ENCODE data around the gene CNN1. TPM values are rescaled to one million over a fixed set of nuclear protein-coding genes. Genes with fewer than 3 reads are reported as not detected.

CNN1 gene
- polyA plus RNA-seq, 1 of the 3 experiments (the other 2 are of a cell fraction): 4.6 TPM

DNA sequence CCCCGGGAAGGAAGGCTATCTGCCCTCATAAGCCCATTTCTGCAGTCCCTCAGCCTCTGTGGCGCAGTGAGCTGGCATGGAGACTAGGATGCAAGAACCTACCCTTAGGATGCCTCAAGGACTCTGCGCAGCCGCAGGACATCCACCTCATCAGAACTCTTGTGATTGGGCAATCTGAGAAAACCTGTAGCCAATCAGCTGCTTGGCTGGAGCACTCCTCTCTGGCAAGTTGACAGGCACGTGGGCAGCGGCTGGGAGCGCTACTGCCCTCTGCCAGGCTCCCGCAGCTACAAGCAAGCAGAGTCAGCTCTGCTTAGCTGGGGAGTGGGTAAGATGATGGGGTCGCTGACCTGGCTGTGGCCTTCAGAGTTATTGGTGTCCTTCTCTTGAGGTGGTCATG, 8.2 kb upstream of the CNN1 start (continued):
- no peak for TF ChIP-seq GABPA (IDR thresholded peaks at IDR 0.05; ENCODE audit: low read depth)
- no peak for TF ChIP-seq ELF1 (IDR thresholded peaks at IDR 0.05)
- peak; percentile 55 for TF ChIP-seq CHD2 (IDR thresholded peaks at IDR 0.05; ENCODE audit: low read length, partially characterized antibody)
- TF ChIP-seq NFIC (IDR thresholded peaks at IDR 0.05; ENCODE audit: borderline replicate concordance): peak; percentile 67
- TF ChIP-seq, protein P1, sequence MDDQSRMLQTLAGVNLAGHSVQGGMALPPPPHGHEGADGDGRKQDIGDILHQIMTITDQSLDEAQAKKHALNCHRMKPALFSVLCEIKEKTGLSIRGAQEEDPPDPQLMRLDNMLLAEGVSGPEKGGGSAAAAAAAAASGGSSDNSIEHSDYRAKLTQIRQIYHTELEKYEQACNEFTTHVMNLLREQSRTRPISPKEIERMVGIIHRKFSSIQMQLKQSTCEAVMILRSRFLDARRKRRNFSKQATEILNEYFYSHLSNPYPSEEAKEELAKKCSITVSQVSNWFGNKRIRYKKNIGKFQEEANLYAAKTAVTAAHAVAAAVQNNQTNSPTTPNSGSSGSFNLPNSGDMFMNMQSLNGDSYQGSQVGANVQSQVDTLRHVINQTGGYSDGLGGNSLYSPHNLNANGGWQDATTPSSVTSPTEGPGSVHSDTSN (IDR thresholded peaks at IDR 0.05): no peak
- no peak for TF ChIP-seq TEAD4 (IDR thresholded peaks at IDR 0.05; ENCODE audit: borderline replicate concordance, insufficient read depth)
- TF ChIP-seq MAX (IDR thresholded peaks at IDR 0.05; ENCODE audit: low read depth): peak; percentile 99
- TF ChIP-seq RCOR1 (IDR thresholded peaks at IDR 0.05; ENCODE audit: low read length): peak; percentile 68; the same call in 1 of the 2 replicates
- peak; percentile 49 for TF ChIP-seq SMC3 (IDR thresholded peaks at IDR 0.05; ENCODE audit: low read depth, low read length)
- TF ChIP-seq, protein P2, sequence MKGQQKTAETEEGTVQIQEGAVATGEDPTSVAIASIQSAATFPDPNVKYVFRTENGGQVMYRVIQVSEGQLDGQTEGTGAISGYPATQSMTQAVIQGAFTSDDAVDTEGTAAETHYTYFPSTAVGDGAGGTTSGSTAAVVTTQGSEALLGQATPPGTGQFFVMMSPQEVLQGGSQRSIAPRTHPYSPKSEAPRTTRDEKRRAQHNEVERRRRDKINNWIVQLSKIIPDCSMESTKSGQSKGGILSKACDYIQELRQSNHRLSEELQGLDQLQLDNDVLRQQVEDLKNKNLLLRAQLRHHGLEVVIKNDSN (IDR thresholded peaks at IDR 0.05; ENCODE audit: borderline replicate concordance, low read depth): peak; percentile 80
- peak; percentile 85 for TF ChIP-seq RFX5 (IDR thresholded peaks at IDR 0.05; ENCODE audit: low read length)
- TF ChIP-seq, protein P3, sequence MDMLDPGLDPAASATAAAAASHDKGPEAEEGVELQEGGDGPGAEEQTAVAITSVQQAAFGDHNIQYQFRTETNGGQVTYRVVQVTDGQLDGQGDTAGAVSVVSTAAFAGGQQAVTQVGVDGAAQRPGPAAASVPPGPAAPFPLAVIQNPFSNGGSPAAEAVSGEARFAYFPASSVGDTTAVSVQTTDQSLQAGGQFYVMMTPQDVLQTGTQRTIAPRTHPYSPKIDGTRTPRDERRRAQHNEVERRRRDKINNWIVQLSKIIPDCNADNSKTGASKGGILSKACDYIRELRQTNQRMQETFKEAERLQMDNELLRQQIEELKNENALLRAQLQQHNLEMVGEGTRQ (IDR thresholded peaks at IDR 0.05; ENCODE audit: borderline replicate concordance, low read depth, low read length): peak; percentile 57; the same call in 1 of the 2 replicates
- TF ChIP-seq RAD21 (IDR thresholded peaks at IDR 0.05; ENCODE audit: low read length): peak; percentile 53

DNA sequence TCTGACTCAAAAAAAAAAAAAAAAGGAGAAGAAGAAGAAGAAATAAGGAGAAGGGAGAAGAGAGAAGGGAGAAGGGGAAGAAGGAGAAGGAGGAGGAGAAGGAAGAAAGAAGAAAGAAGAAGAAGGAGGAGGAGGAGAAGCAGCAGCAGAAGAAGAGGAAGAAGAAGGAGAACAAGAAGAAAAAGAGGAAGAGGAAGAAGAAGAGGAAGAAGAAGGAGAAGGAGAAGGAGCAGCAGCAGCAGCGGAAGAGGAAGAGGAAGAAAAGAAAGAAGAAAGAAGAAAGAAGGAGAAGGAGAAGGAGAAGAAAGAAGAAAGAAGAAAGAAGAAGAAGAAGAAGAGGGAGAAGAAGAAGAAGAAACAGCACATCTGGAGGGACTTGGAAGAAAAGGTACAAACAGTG, 4.1 kb upstream of the CNN1 start:
- no peaks in the 10 kb centered on the region for H3K79me2 ChIP-seq (ENCODE audit: insufficient read depth)
- no peaks in the 10 kb centered on the region for H3K36me3 ChIP-seq (replicated peaks in 1 of 2; ENCODE audit: control insufficient read depth in 1 of 2, insufficient read depth in 2 of 2, low read length in 1 of 2)
- no peak overlapping the region for H3K4me3 ChIP-seq (ENCODE audit: low read depth in 2 of 2, low read length in 1 of 2)
- POLR2A ChIA-PET: no interaction called here
- peaks cover 20% of the 10 kb centered on the region for H3F3A ChIP-seq (replicated peaks; ENCODE audit: insufficient read depth)
- H3K27me3 ChIP-seq (ENCODE audit: insufficient read depth): no peaks in the 10 kb centered on the region
- peaks cover 9 to 16% of the 10 kb centered on the region in 2 experiments; a peak in 2 of 4 replicates for H3K4me1 ChIP-seq (ENCODE audit: control insufficient read depth in 1 of 2, insufficient read depth in 2 of 2, low read depth in 1 of 2, low read length in 1 of 2)
- CTCF ChIA-PET: interaction anchor here (1.8 kb wide), 1 partner anchor 38 kb away, joined by 3 read pairs; no protein-coding TSS in a partner anchor
- H3K27ac ChIP-seq (ENCODE audit: low read depth in 2 of 2, low read length in 1 of 2): no peak overlapping the region
- H3K9ac ChIP-seq: no peak overlapping the region
- no peaks in the 10 kb centered on the region; the same call in 1 of the 2 replicates for H4K20me1 ChIP-seq (ENCODE audit: insufficient read depth)
- TF ChIP-seq RAD21 (IDR thresholded peaks at IDR 0.05; ENCODE audit: low read length) (no peak), POLR2AphosphoS5 (IDR thresholded peaks at IDR 0.05; ENCODE audit: low read depth, low read length) (no peak), MXI1 (IDR thresholded peaks at IDR 0.05; ENCODE audit: low read depth, low read length) (no peak), ELF1 (IDR thresholded peaks at IDR 0.05) (no peak), ZBTB33 (IDR thresholded peaks at IDR 0.05; ENCODE audit: borderline replicate concordance, low read depth) (no peak), TAF1 (IDR thresholded peaks at IDR 0.05; ENCODE audit: borderline replicate concordance, low read depth, low read length) (no peak), GATA2 (CRISPR knock-in tag; IDR thresholded peaks at IDR 0.05) (no peak), TCF12 (IDR thresholded peaks at IDR 0.05) (no peak), RXRA (IDR thresholded peaks at IDR 0.05; ENCODE audit: borderline replicate concordance, low read depth) (no peak), SMC3 (IDR thresholded peaks at IDR 0.05; ENCODE audit: low read depth, low read length) (no peak), SIN3A (IDR thresholded peaks at IDR 0.05; ENCODE audit: borderline replicate concordance, low read depth, low read length) (no peak), TEAD4 (IDR thresholded peaks at IDR 0.05; ENCODE audit: borderline replicate concordance, insufficient read depth) (no peak), GABPA (IDR thresholded peaks at IDR 0.05; ENCODE audit: low read depth) (no peak), NFIC (IDR thresholded peaks at IDR 0.05; ENCODE audit: borderline replicate concordance) (no peak), JUND (IDR thresholded peaks at IDR 0.05) (no peak)
- TF ChIP-seq, protein P4, sequence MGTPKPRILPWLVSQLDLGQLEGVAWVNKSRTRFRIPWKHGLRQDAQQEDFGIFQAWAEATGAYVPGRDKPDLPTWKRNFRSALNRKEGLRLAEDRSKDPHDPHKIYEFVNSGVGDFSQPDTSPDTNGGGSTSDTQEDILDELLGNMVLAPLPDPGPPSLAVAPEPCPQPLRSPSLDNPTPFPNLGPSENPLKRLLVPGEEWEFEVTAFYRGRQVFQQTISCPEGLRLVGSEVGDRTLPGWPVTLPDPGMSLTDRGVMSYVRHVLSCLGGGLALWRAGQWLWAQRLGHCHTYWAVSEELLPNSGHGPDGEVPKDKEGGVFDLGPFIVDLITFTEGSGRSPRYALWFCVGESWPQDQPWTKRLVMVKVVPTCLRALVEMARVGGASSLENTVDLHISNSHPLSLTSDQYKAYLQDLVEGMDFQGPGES (IDR thresholded peaks at IDR 0.05; ENCODE audit: low read depth, low read length): no peak
- TF ChIP-seq, protein P3 (IDR thresholded peaks at IDR 0.05; ENCODE audit: borderline replicate concordance, low read depth, low read length): no peak
- WGBS (ENCODE audit: low lambda C conversion rate): 94% methylated on average over 1 of the region's 1 CpG
- H2AFZ ChIP-seq (ENCODE audit: low read depth): no peak overlapping the region
- no peaks in the 10 kb centered on the region for H3K9me2 ChIP-seq
- H3K4me2 ChIP-seq: no peak overlapping the region
- H3K9me3 ChIP-seq: no peaks in the 10 kb centered on the region
- no peak for DNase-seq
